AG04450 (cell line): ENCODE data around the gene PIK3AP1. TPM values are rescaled to one million over a fixed set of nuclear protein-coding genes. Genes with fewer than 3 reads are reported as not detected.
"Not testable (repeated sequence)": the region's sequence is repeated elsewhere in the genome, so short reads cannot be mapped to it uniquely, and the experiment has no call there.

Source experiments
- CTCF ChIA-PET: fragments of 300-600, 350-600 bp; formaldehyde crosslinking; extraction: SDS; loops from one replicate; lab custom pipeline; 2022; ENCODE audit warnings: antibody characterized with exemption, inconsistent platforms; lab: Charles Lee
- POLR2A ChIA-PET: fragments of 350-600 bp; formaldehyde crosslinking; extraction: SDS; loops from one replicate; lab custom pipeline; 2021; ENCODE audit warnings: antibody characterized with exemption, inconsistent platforms; lab: Yijun Ruan, JAX
- DNase-seq: peaks from one replicate; pipeline ENCODE4 v3.0.0-alpha.2; 2011; ENCODE audit warnings: low read depth, low spot score
- H3K27ac ChIP-seq: one replicate; pipeline ENCODE4 v1.5.1; 2012; ENCODE audit warnings: low read depth, low read length, control low read depth
- H3K27me3 ChIP-seq: one replicate; pipeline ENCODE4 v1.6.0; 2012; ENCODE audit warnings: low read length; ENCODE audit not compliant: control insufficient read depth, insufficient read depth
- H3K4me3 ChIP-seq: 2 replicates; pipeline ENCODE4 v1.5.1; 2011; ENCODE audit warnings: mild to moderate bottlenecking, low read depth, low read length, control low read depth
- H3K9me3 ChIP-seq: 2 replicates; pipeline ENCODE4 v1.5.1; 2012; ENCODE audit warnings: low read length; ENCODE audit not compliant: control insufficient read depth, insufficient read depth
- polyA plus RNA-seq: library from polyadenylated mRNA; depleted of rRNA; stranded (reverse); fragments of >200 nt; gene quantifications from 2 replicates; pipeline ENCODE4 v1.2.3, GENCODE V29; 2011
- TF ChIP-seq, protein P1 (sequence below): IDR thresholded peaks from 2 replicates; pipeline ENCODE4 v1.5.1; 2011; ENCODE audit warnings: low read depth, low read length, control low read depth, inconsistent platforms

PIK3AP1 gene
- polyA plus RNA-seq, 1 experiment, result 0.05 TPM

DNA sequence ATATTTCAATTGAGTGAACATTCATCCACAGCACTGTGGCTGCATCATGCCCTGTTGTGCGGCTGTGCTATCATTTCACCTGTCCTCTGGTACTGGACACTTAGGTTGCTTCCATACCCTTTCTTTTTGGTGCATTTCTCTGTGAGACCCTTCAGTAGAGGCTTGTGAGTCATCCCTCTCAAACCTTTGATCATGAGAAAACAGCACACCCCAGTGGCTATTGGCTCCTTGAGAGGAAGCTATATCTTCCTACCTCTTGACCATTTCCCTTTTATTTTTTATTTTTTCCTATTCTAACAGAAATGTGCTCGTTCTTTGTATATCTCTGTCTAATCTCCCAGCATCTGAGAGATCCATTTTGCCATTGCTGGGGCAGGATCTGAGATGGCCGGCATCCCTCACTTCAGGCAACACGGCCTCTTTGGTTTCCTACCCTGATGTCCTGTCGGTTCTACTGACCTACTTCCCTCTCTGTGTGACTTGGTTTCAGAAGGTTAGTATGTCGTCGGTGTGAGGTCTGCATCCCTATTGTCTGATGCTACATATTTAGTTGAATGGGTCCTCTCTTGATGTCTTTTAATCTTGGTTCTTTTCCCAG is 23.8 kb upstream of the PIK3AP1 start:
- TF ChIP-seq, protein P1, sequence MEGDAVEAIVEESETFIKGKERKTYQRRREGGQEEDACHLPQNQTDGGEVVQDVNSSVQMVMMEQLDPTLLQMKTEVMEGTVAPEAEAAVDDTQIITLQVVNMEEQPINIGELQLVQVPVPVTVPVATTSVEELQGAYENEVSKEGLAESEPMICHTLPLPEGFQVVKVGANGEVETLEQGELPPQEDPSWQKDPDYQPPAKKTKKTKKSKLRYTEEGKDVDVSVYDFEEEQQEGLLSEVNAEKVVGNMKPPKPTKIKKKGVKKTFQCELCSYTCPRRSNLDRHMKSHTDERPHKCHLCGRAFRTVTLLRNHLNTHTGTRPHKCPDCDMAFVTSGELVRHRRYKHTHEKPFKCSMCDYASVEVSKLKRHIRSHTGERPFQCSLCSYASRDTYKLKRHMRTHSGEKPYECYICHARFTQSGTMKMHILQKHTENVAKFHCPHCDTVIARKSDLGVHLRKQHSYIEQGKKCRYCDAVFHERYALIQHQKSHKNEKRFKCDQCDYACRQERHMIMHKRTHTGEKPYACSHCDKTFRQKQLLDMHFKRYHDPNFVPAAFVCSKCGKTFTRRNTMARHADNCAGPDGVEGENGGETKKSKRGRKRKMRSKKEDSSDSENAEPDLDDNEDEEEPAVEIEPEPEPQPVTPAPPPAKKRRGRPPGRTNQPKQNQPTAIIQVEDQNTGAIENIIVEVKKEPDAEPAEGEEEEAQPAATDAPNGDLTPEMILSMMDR, result peak; percentile 41
- no peak for DNase-seq

DNA sequence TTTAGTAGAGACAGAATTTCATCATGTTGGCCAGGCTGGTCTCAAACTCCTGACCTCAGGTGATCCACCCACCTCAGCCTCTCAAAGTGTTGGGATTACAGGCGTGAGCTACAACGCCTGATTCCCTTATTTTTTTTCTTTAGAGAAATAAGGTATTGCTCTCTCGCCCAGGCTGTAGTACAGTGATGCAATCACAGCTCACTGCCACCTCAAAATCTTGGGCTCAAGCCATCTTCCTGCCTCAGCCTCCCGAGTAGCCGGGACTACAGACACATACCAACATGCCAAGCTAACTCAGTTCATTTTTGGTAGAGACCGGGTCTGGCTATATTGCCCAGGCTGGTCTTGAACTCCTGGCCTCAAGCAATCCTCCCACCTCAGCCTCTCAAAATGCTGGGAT is 21.2 kb upstream of the PIK3AP1 start:
- CTCF ChIA-PET, result interaction anchor here (1.7 kb wide), 1 partner anchor 101 kb away, joined by 5 read pairs; no protein-coding TSS in a partner anchor

More for the DNA sequence above, 23.8 kb upstream of the PIK3AP1 start:
- Histone ChIP-seq H3K27me3 (no peaks in the 10 kb centered on the region), H3K27ac (no peak overlapping the region), H3K9me3 (no peaks in the 10 kb centered on the region), H3K4me3 (no peak overlapping the region)
- ChIA-PET POLR2A (no interaction called here), CTCF (interaction anchor here (1.1 to 2.6 kb wide), 2 partner anchors 10 to 103 kb away, joined by 3 to 24 read pairs; no protein-coding TSS in a partner anchor)

DNA sequence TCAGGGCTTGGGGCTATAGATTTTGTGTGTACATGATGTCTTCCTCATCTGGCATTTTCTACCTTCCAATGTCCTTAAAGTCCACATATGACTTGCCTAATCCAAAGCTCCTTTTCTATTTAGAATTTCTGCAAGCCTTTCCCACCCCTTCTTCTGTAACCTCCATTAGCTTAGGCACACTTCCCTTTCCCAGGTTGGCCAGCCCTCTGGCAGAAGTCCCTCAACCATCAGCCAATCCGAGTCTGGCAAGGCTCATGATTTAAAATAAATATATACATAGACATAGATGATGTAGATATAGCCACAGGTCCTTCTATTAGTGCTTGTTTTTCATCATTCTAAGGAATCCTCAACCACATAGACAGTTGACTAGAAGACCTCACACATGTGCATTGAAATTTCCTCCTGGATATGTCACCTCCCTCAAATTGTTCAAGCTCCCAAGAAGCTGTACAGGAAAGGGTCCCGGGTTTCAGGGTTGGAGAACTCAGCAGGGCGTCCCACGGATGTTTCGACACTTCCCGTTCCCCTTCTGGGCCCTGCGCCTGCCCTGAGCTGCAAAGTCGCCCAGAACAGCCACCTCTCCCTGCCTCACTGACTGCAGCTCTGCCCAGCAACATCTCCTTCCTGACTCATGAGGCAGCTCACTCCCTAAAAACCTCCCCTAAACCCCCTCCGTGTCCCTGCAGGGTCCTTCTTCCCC is 20.4 kb upstream of the PIK3AP1 start:
- no peak overlapping the region for H3K4me3 ChIP-seq
- CTCF ChIA-PET, result interaction anchor here (1.7 kb wide), 1 partner anchor 100 kb away, joined by 5 read pairs; no protein-coding TSS in a partner anchor
- POLR2A ChIA-PET, result no interaction called here
- TF ChIP-seq, protein P1, result no peak
- H3K27ac ChIP-seq, result no peak overlapping the region
- H3K27me3 ChIP-seq, result no peaks in the 10 kb centered on the region
- no peaks in the 10 kb centered on the region for H3K9me3 ChIP-seq
- DNase-seq, result no peak

More for the DNA sequence above, 21.2 kb upstream of the PIK3AP1 start:
- POLR2A ChIA-PET, H3K9me3 ChIP-seq, DNase-seq, H3K27me3 ChIP-seq, H3K27ac ChIP-seq, H3K4me3 ChIP-seq: not testable (repeated sequence)

DNA sequence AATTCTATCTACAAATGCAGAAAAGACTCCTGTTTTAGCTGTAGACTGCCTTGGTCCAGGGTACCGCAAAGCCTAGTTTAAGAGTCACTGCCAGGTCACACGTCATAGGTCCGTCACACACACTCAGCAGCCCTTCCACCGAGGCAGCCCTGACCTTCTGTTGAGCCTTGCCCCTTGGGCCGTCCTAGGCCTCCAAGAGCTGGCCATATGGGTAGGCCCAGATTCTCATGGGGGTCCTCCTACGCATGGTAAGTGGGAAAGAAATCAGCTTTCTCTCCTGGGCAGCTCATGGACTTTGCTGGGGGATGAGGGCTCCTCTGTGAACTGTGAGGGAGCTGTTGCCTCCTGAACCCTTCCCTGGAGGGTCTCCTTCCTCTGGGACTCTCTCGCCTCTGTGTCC is 19.8 kb upstream of the PIK3AP1 start:
- H3K27me3 ChIP-seq, result no peaks in the 10 kb centered on the region
- POLR2A ChIA-PET, result no interaction called here
- DNase-seq, result no peak
- CTCF ChIA-PET, result interaction anchor here (1.7 kb wide), 1 partner anchor 99 kb away, joined by 5 read pairs; no protein-coding TSS in a partner anchor
- TF ChIP-seq, protein P1, result no peak
- H3K27ac ChIP-seq, result no peak overlapping the region
- no peak overlapping the region for H3K4me3 ChIP-seq
- no peaks in the 10 kb centered on the region for H3K9me3 ChIP-seq

DNA sequence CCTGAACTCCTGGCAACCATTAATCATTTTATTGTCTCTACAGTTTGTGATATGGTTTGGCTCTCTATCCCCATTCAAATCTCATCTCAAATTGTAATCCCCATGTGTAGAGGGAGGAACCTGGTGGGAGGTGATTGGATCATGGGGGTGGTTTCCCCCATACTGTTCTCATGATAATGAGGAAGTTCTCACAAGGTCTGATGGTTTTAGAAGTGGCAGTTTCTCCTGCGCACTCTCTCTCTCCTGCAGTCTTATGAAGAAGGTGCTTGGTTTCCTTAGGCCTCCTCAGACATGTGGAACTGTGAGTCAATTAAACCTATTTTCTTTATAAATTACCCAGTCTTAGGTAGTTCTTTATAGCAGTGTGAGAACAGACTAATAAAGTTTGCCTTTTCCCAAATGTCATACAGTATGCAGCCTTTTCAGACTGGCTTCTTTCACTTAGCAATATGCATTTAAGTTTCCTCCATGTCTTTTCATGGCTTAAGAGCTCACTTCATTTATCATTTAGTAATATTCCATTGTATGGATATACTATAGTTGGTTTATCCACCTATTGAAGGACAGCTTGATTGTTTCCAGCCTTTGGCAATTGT is 17.1 kb upstream of the PIK3AP1 start:
- H3K27me3 ChIP-seq, DNase-seq, H3K27ac ChIP-seq, CTCF ChIA-PET, H3K9me3 ChIP-seq, POLR2A ChIA-PET, H3K4me3 ChIP-seq: not testable (repeated sequence)
